Uterus (tissue), 2 donors: ENCODE results near the gene PCSK9.

ENCODE experiments used
- CTCF ChIP-seq, 4 experiments: fragments of 200-600 bp in 2 of 4; fragments of 450-650 bp in 2 of 4; sonication (generic) in 2 of 4; IDR thresholded peaks; one replicate each; pipeline ENCODE4 v1.5.1; 2016 to 2019; ENCODE audit warnings: antibody characterized with exemption in 4 of 4, mild to moderate bottlenecking in 2 of 4, moderate library complexity in 1 of 4
- POLR2A ChIP-seq, 2 donors: fragments of 450-650 bp; IDR thresholded peaks; one replicate each; pipeline ENCODE4 v1.6.1; 2016; ENCODE audit warnings: antibody characterized with exemption in 2 of 2, mild to moderate bottlenecking in 1 of 2, moderate library complexity in 1 of 2

DNA sequence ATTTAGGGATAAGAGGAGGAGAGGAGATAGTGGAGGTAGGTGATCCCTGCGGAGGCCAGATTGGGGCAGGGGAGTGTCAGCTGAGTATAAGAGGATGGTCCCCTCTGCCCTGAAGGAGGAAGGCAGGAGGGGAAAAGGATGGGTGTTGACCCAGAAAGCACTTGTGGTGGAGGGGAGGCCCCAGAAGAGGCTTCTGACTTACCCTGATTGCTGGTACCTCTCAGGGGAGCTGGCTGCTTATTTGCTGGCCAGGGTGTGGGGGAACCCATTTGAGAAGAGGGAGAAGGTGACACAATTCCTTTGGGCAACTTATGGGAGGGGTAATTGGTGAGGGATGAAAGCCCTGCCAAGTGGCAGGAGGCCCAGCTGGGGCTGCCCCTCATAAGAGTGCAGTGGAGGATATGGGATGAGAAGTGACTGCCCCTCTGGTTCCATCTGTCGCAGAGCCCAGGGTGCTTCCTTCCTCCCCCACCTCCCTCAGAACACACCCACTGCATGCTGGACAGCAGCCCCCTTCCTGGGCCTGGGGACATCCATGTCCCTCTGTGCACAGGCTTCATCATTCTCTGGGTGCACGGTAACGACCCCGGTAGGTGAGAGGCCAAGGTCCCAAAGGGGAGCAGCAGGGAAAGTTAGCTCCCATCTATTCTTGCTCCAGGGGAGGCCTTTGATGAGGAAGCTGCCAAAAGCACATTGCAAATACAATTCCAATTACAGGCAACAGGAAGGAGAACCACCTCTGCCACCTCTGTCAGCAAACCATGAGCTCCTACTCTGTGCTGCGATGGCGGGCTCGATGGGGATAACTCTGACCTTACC lies 1.4 kb upstream of the PCSK9 start:
- TF ChIP-seq POLR2A (IDR thresholded peaks at IDR 0.05) (no peak), CTCF (IDR thresholded peaks at IDR 0.05) (no peak)
